Fibroblast of skin of abdomen (primary cell): ENCODE data around the gene PAEP. TPM values are rescaled to one million over a fixed set of nuclear protein-coding genes. Genes with fewer than 3 reads are reported as not detected.
"Not testable (repeated sequence)": the region's sequence is repeated elsewhere in the genome, so short reads cannot be mapped to it uniquely, and the experiment has no call there.

ENCODE experiments used
- DNase-seq: peaks from one replicate; pipeline ENCODE4 v3.0.0-alpha.2; 2013
- polyA plus RNA-seq, 2 experiments: library from polyadenylated mRNA; unstranded; fragments of 120-200 nt; gene quantifications; one replicate each; pipeline ENCODE4 v1.2.1, GENCODE V29; 2013; ENCODE audit not compliant: insufficient read length in 2 of 2

The PAEP gene
- polyA plus RNA-seq (2013, experiment 1 of 2; ENCODE audit: insufficient read length) = not detected
- not detected for polyA plus RNA-seq (2013, experiment 2 of 2; ENCODE audit: insufficient read length)

DNA sequence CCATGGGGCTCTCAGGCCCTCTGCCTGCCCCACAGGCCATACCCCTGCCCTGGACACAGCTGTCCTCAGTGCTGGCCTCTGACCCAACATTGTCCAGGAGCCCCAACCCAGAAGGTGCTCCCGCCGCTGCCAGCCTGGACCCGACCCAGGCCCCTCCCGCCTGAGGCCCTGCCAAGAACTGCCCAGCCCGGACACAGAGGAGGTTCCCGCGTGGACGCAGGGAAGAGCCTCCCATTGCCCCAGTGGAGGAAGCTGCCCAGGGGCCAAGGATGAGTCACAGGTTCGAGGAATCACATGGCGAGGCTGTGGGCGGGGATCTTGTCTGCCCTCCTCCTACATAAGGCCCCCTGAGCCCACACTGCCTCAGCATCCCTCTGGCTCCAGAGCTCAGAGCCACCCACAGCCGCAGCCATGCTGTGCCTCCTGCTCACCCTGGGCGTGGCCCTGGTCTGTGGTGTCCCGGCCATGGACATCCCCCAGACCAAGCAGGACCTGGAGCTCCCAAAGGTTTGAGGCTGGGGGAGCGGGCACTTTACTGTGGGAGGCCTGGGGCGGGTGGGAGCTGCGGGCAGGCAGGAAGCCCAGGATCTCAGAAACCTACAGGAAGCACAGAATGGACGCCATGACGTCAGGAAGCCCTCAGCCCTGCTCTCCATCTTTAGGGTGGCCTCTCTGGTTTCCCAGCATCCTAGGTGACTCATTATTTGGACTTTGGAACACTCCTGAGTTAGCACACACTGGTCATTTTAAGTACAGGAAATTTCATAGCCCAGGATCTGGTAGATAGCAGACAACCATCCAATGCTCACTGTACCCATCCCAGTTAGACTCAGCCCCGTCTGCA is at the start of gene PAEP:
PAEP (plus strand) TSS at position 366 of the 844 bp plus-strand sequence.
- DNase-seq = no peak

DNA sequence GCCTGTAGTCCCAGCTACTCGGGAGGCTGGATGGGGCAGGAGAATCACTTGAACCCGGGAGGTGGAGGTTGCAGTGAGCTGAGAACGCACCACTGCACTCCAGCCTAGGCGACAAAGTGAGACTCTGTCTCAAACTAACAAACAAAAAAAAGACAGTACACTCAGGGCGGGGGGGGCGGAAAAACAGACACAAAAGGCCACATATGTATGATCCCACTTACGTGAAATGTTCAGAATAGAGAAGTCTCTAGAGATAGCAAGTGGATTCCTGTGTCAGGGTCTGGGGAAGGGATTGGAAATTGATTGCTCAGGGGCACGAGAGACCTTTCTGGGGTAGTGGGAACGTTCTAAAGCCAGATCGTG is 49.3 kb upstream of the PAEP start:
- DNase-seq = no peak

DNA sequence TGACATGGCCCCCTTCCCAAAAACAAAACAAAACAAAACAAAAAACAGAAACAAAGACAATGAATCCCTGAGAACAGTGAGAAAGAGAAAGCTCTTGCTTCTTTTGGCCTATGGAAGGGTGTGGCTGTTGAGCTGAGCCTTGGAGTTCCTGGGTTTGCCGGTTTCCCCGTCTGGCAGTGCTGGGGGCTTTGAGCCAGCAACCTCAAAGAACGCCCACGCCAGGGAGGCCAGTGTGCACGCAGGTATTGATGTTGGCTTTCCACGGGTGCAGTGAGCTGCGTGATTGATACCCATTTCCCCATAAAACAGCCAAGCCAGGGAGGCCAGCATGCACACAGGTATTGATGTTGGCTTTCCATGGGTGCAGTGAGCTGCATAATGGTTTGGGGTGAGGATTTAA is 48.7 kb upstream of the PAEP start:
- no peak for DNase-seq

DNA sequence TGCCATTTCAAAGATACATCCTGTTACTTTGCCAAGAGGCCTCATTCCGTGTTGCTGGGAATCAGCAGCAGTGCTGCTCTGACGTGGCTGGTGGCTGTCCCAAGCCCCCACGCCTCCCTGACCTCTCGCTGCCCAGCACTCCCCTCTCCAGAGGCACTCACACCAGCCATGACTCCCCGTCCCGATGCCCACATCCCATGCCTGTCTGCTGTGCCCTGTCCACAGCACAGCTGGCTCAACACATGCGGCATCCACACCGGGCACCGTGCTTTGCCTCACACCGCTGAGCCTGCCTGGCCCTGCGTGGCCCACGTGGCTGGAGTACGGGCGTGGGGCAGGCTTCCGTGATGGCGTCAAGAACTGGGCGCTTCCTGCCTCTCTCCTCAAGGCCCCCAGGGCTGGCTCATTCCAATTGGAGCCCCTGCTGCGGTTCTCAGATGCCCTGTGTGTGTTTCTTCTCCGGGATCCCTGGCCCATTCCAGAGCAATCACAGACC is 48.2 kb upstream of the PAEP start:
- no peak for DNase-seq

DNA sequence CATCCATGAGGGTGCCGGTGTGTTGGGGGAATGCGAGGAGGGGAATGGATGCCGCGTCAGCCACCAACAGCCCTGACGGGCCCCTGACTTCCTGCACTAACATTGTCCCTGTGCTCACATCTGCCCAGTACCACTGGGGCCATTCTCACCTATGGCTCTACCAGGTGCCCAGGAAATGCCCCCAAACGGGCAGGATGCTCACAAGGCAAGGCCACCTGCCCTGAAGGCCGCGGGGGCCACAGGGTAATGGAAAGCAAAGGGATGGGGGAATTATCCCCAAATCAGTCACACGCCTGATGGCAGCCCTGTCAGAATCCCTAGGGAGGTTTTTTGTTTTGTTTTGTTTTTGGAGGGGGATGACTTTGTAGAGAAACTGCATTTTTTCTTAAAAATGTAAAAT is 47.6 kb upstream of the PAEP start:
- DNase-seq = not testable (repeated sequence)

DNA sequence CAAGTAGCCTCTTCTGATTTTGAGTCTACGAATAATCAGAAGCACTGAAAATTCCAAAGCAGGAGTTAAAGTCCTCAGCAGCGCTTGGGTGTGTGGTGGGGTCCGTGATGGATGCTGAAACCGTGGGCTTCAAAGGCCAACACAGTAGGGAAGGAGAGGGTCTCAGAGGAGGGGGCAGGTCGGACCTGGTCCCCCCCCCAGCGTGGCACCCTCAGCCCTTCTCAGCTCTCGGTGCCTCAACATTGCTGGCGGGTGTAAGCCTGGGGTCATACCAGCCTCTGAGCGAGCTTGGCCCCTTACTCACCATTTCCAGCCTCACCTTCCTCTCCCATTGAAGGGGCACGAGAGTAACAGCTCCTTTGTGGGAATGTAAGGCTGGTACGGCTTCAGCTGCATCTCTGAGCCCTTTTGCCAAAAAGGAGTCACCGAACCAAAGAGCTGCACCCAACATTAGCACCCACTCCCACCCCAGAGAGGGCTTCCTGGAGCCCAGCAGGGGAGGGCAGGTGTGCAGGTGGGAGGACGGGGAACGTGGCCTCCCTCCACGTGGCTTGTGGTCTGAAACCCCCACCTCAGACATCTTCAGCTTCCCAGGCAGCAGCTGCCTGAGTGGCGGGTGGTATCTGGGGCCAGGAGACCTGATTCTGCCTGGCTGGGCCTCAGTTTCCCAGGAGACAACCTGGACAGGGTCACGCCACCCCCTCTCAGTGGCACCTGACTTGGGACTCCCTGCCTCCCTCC is 47.0 kb upstream of the PAEP start:
- no peak for DNase-seq

DNA sequence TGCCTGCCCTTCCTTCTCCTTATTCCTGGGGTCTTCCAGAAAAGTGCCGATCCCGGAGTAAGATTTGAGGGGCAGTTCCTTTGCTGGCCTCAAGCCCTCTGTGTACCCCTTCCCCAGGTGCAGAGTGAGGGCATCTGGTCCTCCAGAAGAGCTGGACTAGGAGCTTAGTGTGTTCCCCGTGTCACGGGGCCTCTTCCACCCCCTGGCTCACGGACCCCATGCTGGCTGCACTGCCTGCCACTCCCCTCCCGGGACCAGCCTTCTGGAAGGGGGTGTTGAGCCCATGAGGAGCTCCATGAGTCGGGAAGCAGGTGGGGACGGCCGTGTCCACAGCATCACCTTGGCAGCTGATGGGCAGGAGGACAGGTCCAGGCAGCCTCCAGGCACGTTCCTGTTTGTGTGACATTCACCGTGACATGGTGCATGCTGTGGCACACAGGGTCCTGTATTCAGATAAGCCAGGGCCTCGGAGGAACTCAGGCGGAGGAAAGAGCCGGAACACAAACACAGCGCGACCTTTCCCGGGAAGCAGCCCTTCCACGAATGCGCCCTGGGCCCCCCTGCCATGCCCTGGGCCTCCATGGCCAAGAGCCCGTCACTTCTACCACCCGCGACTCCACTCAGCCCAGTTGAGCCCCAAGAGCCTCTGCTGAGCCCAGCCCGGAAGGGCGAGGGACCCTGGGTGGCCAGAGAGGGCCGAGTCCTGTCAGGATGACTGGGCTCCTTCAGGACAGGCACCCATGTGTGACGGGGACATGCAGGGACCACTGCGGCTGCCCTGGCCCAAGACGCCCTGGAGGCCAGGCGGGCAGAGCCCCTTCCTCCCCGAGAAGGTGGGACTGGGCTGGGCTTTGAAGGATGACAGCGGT is 46.2 kb upstream of the PAEP start:
- DNase-seq = no peak

DNA sequence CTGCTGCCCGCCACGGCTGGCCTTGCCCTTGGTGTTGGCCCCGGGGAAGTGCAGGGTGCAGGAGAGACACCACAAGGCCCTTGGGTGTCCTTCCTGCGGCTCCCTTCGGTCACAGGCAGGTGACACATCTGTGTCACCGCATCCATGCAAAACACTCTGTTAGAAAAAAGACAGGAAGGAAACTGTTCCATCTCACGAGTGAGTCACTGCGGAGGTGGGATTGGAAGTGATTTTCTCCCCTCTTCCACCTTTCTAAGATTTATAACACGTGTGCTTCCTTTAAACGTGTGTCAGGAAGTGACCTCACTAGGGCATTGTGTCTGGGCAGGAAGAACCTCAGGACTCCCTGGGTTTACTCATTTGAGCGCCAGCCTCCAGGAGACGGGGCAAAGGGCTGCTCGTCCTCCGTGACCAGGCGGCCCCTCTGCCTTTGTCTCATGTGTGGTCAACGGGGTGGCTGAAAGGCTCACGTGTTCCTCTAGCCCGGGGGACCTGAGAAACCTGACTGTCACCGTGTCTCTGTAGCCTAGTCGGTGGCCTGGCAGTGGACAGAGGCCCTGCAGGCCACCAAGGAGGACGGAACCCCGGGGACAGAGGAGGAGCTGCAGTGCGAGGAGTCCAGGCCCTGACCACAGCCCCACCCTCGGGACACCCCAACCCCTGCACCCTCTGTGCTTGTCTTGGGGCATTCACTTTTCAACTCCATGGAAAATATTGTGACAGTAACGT is 45.3 kb upstream of the PAEP start:
- DNase-seq = no peak

DNA sequence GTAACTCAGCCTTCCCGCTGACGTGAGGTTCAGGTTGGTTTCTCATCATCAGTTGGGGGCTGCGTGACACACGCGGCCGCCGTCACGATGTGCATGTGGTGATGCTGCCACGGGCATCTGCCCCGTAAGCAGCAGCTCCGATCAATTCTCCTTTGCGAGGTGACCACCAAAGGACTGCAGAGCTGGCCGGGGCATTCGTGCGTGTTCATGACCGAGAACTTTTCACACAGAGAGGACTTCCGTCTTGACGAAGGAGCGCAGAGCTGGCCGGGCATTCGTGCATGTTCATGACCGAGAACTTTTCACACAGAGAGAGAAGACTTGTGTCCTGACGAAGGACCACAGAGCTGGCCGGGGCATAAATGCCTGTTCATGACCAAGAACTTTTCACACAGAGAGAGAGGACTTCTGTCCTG is 44.1 kb upstream of the PAEP start:
- no peak for DNase-seq

DNA sequence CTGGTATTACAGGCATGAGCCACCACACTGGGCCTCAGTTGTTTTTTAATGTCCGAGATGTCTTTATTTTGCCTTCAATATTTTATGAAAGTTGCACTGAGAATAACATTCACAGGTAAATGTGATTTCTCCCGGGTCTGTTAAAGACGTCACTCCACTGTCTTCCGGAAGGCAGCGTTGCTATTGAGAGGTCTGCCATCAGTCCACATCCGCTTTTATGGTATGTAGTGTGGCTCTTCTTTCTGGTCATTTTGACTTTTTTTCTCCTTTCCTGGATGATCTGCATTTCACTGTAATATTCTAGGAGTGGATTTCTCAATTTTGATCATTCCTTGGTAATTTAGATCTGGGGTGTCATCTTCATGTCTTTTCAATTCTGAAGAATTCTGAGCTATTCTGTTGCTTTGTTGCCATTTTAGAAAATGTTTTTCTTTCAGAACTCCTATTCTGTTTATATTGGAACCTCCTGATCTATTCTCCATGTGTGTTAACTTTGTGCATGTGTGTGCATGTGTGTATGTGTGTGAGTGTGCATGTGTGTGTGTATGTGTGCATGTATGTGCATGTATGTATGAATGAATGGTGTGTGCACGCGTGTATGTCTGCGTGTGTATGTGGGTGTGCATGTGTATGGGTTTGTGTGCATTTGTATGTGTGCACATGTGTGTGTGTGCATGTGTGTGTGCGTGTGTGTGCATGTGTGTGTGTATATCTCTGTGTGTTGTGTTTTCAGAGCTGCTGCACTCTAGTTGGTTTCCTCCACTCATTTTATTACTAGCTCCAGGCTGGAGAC is 42.2 kb upstream of the PAEP start:
- DNase-seq = no peak

DNA sequence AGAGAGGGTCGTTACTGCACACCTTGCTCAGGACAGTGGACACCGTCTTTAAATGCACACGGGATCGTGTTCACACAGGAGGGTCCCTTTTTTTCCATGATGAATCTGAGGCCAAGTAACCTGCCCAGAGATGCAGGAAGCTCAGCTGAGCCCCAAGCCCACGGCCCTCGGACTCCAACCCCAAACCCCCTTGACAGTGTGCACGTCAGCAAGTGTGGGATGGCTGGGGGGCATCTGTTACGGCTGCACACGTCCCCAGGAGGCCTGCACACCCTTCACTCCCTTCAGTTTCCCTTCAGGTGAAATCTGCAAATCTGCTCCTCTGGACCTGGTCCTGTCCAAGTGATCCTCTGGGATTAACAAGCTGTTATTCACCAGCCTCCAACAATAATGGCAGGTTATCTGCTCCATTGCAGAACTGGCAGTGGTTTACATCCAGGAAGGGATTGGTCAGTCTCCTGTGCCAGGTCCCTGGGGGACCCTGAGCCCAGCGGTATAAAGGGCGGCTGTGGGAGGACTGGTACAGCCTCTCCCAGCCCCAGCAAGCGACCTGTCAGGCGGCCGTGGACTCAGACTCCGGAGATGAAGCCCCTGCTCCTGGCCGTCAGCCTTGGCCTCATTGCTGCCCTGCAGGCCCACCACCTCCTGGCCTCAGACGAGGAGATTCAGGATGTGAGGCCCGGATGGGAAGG is 40.5 kb upstream of the PAEP start, which contains the start of gene LCN1:
LCN1 (plus strand) TSS at position 525 of the 692 bp plus-strand sequence; CDS start at position 583, 58 bp downstream.
- DNase-seq = no peak

DNA sequence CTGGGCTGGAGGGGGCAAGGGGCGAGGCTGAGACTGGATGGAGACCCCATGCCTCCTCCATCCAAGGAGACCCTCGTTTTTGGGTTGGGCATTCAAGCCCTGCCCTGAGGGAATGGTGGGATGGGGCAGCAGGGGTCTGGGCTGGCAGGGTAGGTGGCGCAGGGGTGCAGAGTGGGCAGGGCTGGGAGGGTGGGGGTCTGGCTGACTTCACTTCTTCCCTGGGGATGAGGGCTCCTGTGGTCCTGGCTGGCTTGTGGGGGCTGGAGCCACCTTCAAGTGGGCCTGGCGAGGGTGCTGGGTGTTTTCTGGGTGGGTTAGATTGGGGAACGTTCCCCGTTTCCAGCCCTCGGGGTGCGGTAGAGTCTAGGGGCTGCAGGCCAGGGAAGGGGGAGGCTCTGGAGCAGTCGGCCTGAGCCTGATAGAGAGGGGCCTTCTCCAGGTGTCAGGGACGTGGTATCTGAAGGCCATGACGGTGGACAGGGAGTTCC is 39.9 kb upstream of the PAEP start:
- DNase-seq = no peak

DNA sequence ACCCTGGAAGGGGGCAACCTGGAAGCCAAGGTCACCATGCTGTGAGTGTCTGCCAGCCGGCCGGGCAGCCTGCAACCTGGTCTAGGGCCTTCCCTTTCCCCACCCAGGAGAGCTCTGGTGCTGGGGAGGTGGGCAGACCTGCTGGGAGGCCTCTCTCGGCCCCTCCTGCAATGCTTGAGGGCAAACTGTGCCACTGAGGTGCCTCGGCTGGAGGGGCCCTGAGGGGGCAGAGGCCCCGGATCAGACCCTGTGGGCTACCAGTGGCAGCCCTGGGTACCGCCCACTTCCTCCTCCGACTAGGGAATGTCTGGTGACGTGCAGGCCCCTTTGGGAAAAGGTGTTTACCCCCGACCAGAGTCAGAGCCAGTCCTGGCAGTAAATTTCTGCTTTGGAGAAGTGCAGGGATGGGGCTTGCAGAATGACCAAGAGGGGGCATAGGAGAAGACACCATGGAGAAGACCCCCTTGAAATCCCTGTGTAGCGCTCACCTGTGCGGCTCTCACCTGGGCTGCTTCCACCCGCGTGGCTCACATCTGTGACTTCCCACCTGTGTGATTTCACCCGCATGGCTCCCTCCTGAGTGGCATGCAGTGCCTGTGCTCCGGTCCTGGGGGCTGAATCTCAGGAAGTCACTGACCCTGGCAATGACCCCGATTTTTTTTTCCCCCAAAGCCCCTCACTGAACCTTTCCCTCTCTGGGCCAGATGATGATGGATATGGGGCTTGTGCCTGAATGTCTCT is 39.2 kb upstream of the PAEP start:
- no peak for DNase-seq

DNA sequence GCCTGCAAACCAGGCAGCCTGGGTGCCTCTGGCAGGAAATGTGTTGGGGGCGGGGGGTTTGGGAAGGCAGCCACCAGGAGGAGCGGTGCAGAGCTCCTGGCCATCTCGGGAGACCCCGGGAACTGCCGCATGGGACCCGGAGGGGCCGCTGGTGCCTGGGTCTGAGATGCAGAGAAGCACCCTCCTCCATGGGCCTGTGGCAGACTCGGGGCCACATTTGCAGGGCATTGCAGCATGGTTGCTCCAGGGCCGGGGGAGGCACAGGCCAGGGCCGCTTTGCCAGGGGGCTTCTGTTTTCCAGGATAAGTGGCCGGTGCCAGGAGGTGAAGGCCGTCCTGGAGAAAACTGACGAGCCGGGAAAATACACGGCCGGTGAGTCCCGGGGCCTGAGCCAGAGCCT is 38.6 kb upstream of the PAEP start:
- DNase-seq = no peak

DNA sequence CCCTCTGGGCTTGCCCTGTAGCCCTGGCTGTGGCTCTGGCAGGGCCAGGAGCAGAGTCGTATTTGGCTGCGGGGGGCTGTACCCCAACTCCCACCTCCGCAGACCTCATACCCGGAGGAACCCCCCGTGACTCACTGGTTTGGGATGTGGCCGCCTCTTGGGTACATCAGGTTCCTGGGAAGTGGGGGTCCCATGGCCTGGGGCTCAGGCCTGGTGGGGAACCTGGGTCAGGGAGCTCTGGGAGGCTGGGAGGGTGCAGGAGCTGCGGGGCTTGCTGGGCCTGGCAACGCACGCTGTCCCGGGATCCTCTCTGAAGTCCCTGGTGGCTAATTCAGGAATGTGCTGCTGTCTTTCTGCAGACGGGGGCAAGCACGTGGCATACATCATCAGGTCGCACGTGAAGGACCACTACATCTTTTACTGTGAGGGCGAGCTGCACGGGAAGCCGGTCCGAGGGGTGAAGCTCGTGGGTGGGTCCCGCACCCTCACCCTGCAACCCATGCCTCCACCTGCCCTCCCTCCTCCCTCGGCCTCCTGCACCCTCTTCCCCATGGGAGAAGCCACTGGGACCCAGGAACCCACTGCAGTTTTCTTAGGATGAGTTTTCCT is 37.9 kb upstream of the PAEP start:
- no peak for DNase-seq

DNA sequence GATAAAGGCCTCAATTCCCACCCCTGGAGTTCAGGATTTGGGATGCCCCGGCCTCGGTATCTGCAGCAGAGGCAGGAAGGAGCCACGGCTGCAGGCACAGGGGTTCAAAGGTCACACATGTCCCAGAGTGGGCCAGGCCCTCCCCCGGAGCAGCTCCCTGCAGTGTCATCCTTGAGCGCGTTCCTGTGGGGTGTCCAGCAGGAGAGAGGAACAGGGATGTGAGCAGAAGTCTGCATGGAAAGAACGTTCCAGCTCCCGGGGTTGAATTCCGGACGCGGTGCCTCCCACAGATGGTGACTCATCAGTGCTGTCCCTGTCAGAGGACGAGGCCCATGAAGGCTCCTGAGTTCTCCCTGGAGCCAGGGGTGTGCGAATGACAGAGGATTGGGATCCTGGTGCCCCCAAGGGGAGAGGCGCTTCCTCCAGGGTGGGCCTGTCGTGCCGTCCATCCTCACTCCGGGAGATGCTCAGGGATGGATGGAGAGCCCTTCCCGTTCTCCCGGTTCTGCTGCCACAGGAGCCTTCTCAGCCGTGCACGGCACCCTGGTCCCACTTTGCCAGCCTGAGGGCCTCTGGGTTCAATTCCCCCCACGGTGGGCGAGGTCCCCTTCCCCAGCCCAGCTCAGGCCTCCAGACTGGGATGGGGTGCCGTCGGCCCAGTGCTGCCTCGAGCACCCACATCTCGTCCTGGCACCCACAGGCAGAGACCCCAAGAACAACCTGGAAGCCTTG is 37.3 kb upstream of the PAEP start:
- peak; percentile 15 for DNase-seq

DNA sequence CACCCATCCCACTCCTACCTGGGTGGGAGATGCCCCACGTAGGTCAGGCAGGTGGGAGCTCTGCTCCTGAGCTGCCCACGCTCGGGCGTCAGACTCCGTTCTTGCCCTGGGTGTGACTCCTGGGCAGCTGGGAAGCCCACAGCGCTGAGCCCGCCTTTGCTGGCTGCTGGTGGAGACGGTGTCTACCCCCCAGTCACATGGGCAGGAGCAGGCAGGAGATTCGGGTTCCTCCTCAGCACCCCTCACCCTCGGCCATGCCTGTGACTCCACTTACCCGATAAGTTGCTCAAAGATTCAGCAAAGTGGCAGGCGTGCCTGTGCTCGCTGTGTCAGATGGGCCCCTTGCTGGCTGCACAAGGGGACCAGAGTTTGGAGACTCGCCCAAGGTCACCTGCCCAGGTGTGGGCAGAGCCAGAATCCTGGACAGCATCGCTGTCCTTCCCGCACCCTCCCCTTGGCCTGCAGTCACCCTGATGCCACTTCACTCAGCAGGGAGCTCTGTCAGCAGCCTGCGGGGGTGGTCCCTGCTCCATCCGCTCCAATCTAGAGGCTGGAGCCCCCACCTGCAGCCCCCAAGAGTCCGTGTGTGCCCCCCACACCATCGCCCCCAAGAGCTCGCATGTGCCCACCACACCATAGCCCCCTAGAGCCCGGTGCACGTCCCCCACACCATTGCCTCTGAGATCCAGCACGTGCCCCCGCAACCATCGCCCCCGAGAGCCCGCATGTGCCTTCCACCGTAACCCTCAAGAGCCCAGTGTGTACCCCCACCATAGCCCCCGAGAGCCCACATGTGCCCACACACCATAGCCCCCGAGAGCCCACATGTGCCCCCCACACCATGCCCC is 36.1 kb upstream of the PAEP start:
- DNase-seq = no peak
